GM12878 (cell line): Measurements from ENCODE around the gene RFFL. TPM values are rescaled to one million over a fixed set of nuclear protein-coding genes. Genes with fewer than 3 reads are reported as not detected.

ENCODE experiments used
- ASH2L ChIP-seq: fragments of 300-600, 200-600 bp; sonication (generic); IDR thresholded peaks from 2 replicates; pipeline ENCODE4 v1.6.1; 2017; ENCODE audit warnings: low read depth, mild to moderate bottlenecking, borderline replicate concordance
- CBX3 ChIP-seq: fragments of 200-600 bp; sonication (generic); IDR thresholded peaks from 2 replicates; pipeline ENCODE4 v1.6.1; 2016; ENCODE audit warnings: low read depth, borderline replicate concordance
- CHD2 ChIP-seq: IDR thresholded peaks from 2 replicates; pipeline ENCODE4 v1.6.1; 2011; ENCODE audit warnings: low read depth, low read length, improper control_type of control experiment, borderline replicate concordance
- E4F1 ChIP-seq: fragments of 450-650 bp; IDR thresholded peaks from 2 replicates; pipeline ENCODE4 v1.6.1; 2018; ENCODE audit warnings: borderline replicate concordance, mild to moderate bottlenecking; ENCODE audit not compliant: partially characterized antibody
- HSF1 ChIP-seq: fragments of 150-350 bp; IDR thresholded peaks from 2 replicates; pipeline ENCODE4 v1.6.1; 2014; ENCODE audit warnings: mild to moderate bottlenecking, low read depth, low read length
- IRF4 ChIP-seq: IDR thresholded peaks from 2 replicates; pipeline ENCODE4 v1.6.1; 2011; ENCODE audit warnings: low read depth, low read length
- NKRF ChIP-seq: fragments of 450-650 bp; conservative IDR thresholded peaks from 2 replicates; pipeline ENCODE4 v1.6.1; 2017; ENCODE audit warnings: mild to moderate bottlenecking, moderate library complexity
- RFX5 ChIP-seq: IDR thresholded peaks from 2 replicates; pipeline ENCODE4 v1.6.1; 2011; ENCODE audit warnings: low read depth, low read length, improper control_type of control experiment
- USF2 ChIP-seq: IDR thresholded peaks from 2 replicates; pipeline ENCODE4 v1.6.1; 2011; ENCODE audit warnings: low read depth, low read length, improper control_type of control experiment, borderline replicate concordance
- YBX1 ChIP-seq: fragments of 450-650 bp; IDR thresholded peaks from 2 replicates; pipeline ENCODE4 v1.6.1; 2016; ENCODE audit warnings: antibody characterized with exemption
- ZBTB11 ChIP-seq: fragments of 450-650 bp; formaldehyde crosslinking; IDR thresholded peaks from 2 replicates; pipeline ENCODE4 v1.5.0; 2022; ENCODE audit warnings: mild to moderate bottlenecking, missing genetic modification characterization
- ZNF217 ChIP-seq: fragments of 450-650 bp; IDR thresholded peaks from 2 replicates; pipeline ENCODE4 v1.6.1; 2017; ENCODE audit warnings: antibody characterized with exemption, mild to moderate bottlenecking
- ZNF687 ChIP-seq: fragments of 450-650 bp; IDR thresholded peaks from 2 replicates; pipeline ENCODE4 v1.6.1; 2017; ENCODE audit warnings: mild to moderate bottlenecking, moderate library complexity
- ZZZ3 ChIP-seq: IDR thresholded peaks from 2 replicates; pipeline ENCODE4 v1.6.1; 2011; ENCODE audit warnings: low read depth; ENCODE audit not compliant: control insufficient read depth, insufficient read length
- polyA plus RNA-seq, 11 experiments: library from polyadenylated mRNA; depleted of rRNA in 4 of 11; unstranded in 6 of 11; stranded (reverse) in 5 of 11; fragments of >200 nt; fragmentation: Nextera tagmentation in 4 of 11; fragmentation: Illumina TruSeq in 1 of 11; extraction: Ambion mirVana in 4 of 11; extraction: Trizol in 1 of 11; gene quantifications; 1 replicate in 1 of 11; 2 replicates in 10 of 11; pipeline versions ENCODE4 v1.2.1 to v1.2.3, GENCODE V29; 2011 to 2016; ENCODE audit warnings: inconsistent platforms in 2 of 11, missing spikeins in 2 of 11, low read depth in 1 of 11
- total RNA-seq, 4 experiments: library from RNA; depleted of rRNA in 3 of 4; stranded (reverse); fragments of >200 nt in 3 of 4; fragmentation: Illumina TruSeq in 1 of 4; extraction: Trizol in 1 of 4; gene quantifications; 2 replicates each; pipeline versions ENCODE4 v1.2.1 to v1.2.3, GENCODE V29; 2013 to 2021

Gene RFFL
- total and polyA plus RNA-seq, 10 of the 15 experiments (the other 5 are each of a cell fraction or from before 2014, with no cell fraction given), result 4.7 to 56.1 (median 26.9) TPM

GRCh38 chr17:34980353-34980680 is 83.2 kb downstream of the RFFL start, which contains the start of gene LIG3 (continued):
- TF ChIP-seq HSF1 (no peak), RFX5 (no peak), CBX3 (no peak), ASH2L (no peak), E4F1 (no peak), NKRF (peak; percentile 15; the same call in 1 of the 2 replicates), IRF4 (0 out of 2 replicates have a peak, but pooled peaks have one; percentile 11), ZNF687 (no peak), YBX1 (no peak), ZZZ3 (no peak), USF2 (peak; percentile 82), ZNF217 (no peak), CHD2 (peak; percentile 27; the same call in 1 of the 2 replicates), ZBTB11 (no peak)
